OCI-LY3 (cell line): ENCODE data around the gene KANSL3.
"Not testable (repeated sequence)": the region's sequence is repeated elsewhere in the genome, so short reads cannot be mapped to it uniquely, and the experiment has no call there.

Source experiments
- H2AFZ ChIP-seq: fragments of 200-600, 300-600 bp; shearing (Covaris generic); 2 replicates; pipeline ENCODE4 v1.6.0; 2014; ENCODE audit warnings: antibody characterized with exemption, low read depth, low read length
- H3K27ac ChIP-seq: fragments of 200-600, 300-600 bp; sonication (generic); 2 replicates; pipeline ENCODE4 v1.5.1; 2014; ENCODE audit warnings: mild to moderate bottlenecking, low read length, moderate library complexity, mixed read lengths
- H3K27me3 ChIP-seq: fragments of 200-600, 300-600 bp; sonication (generic); 2 replicates; pipeline ENCODE4 v1.6.1; 2014; ENCODE audit warnings: low read depth, low read length, mixed read lengths
- H3K36me3 ChIP-seq: fragments of 200-600, 300-600 bp; sonication (generic); replicated peaks from 2 replicates; pipeline ENCODE3; 2014; ENCODE audit warnings: low read depth, low read length, mixed read lengths
- H3K4me1 ChIP-seq: fragments of 300-600, 200-600 bp; sonication (generic); 2 replicates; pipeline ENCODE4 v1.6.1; 2014; ENCODE audit warnings: low read length, mixed read lengths
- H3K4me2 ChIP-seq: fragments of 200-600, 300-600 bp; sonication (generic); 2 replicates; pipeline ENCODE4 v1.6.1; 2014; ENCODE audit warnings: low read length, mixed read lengths
- H3K4me3 ChIP-seq: fragments of 300-600, 200-600 bp; sonication (generic); 2 replicates; pipeline ENCODE4 v1.5.1; 2014; ENCODE audit warnings: antibody characterized with exemption, mild to moderate bottlenecking, low read length, moderate library complexity
- H3K79me2 ChIP-seq: fragments of 300-600, 200-600 bp; shearing (Covaris generic); 2 replicates; pipeline ENCODE4 v1.6.1; 2014; ENCODE audit warnings: mild to moderate bottlenecking, low read length, mixed read lengths
- H3K9ac ChIP-seq: fragments of 300-600, 200-600 bp; shearing (Covaris generic); 2 replicates; pipeline ENCODE4 v1.6.0; 2014; ENCODE audit warnings: mild to moderate bottlenecking, low read length, moderate library complexity
- H3K9me3 ChIP-seq: fragments of 200-600, 300-600 bp; shearing (Covaris generic); 2 replicates; pipeline ENCODE4 v1.6.1; 2014; ENCODE audit warnings: low read length, mixed read lengths; ENCODE audit not compliant: insufficient read depth
- H4K20me1 ChIP-seq: fragments of 200-600, 300-600 bp; sonication (generic); 2 replicates; pipeline ENCODE4 v1.6.1; 2016; ENCODE audit warnings: low read length, mixed read lengths; ENCODE audit not compliant: insufficient read depth
- EZH2phosphoT487 ChIP-seq: fragments of 200-600 bp; shearing (Covaris generic); IDR thresholded peaks from 2 replicates; pipeline ENCODE4 v1.6.1; 2018; ENCODE audit warnings: antibody characterized with exemption, mixed run types, low read depth
- TF ChIP-seq, protein P1 (sequence below): fragments of 200-600, 300-600 bp; sonication (generic); IDR thresholded peaks from 2 replicates; pipeline ENCODE4 v1.5.1; 2014; ENCODE audit warnings: antibody characterized with exemption, low read length, low read depth

The KANSL3 gene

DNA sequence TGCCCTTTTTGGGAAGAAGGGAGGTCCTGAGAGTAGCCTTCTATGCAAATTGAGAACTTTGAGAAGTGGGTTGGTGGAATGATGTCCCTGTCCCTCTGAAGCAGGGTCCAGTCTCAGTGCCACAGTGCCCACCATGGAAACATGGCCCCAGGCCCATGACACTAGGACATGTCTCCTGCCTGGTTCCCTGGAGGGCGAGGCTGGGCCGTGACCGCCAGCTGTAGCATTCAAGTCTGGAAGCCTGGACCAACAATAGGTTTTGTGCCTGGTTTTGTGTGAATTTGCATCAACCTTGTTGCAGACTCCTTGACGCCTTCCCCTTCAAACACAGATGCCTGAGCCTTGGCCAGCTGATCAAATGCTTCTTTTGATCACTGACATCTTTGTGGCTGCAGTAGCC lies 74.1 kb downstream of the KANSL3 start:
- H3K9me3 ChIP-seq = no peaks in the 10 kb centered on the region
- no peak overlapping the region for H3K9ac ChIP-seq
- H3K27ac ChIP-seq = no peak overlapping the region
- H4K20me1 ChIP-seq = no peaks in the 10 kb centered on the region
- no peaks in the 10 kb centered on the region for H3K27me3 ChIP-seq
- no peaks in the 10 kb centered on the region for H3K79me2 ChIP-seq
- H2AFZ ChIP-seq = no peak overlapping the region
- no peak overlapping the region for H3K4me3 ChIP-seq
- no peaks in the 10 kb centered on the region for H3K4me1 ChIP-seq
- TF ChIP-seq, protein P1, sequence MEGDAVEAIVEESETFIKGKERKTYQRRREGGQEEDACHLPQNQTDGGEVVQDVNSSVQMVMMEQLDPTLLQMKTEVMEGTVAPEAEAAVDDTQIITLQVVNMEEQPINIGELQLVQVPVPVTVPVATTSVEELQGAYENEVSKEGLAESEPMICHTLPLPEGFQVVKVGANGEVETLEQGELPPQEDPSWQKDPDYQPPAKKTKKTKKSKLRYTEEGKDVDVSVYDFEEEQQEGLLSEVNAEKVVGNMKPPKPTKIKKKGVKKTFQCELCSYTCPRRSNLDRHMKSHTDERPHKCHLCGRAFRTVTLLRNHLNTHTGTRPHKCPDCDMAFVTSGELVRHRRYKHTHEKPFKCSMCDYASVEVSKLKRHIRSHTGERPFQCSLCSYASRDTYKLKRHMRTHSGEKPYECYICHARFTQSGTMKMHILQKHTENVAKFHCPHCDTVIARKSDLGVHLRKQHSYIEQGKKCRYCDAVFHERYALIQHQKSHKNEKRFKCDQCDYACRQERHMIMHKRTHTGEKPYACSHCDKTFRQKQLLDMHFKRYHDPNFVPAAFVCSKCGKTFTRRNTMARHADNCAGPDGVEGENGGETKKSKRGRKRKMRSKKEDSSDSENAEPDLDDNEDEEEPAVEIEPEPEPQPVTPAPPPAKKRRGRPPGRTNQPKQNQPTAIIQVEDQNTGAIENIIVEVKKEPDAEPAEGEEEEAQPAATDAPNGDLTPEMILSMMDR = no peak
- TF ChIP-seq EZH2phosphoT487 = no peak
- H3K4me2 ChIP-seq = no peak overlapping the region
- H3K36me3 ChIP-seq = no peaks in the 10 kb centered on the region

DNA sequence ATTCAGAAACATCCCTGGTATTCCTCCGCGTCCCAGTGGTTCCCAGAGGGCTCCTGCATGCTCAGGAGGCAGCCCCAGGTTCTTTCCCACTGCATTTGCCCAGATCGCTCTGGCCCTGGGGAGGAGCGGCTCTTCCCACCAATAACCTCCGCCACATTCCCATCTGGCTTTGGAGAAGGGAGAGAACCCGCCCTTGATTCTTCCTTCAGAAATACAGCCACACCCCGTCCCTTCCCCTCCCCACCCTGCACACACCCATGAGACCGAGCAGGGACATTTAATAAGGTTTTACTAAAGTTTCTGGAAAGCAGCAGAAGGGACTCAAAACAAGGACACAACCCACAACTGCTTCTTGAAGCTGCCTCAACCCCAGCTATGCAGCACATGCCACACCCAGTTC lies 79.6 kb downstream of the KANSL3 start:
- Histone ChIP-seq H3K4me2 (no peak overlapping the region), H3K4me1 (peaks cover 5% of the 10 kb centered on the region; the same call in 1 of the 2 replicates), H3K36me3 (no peaks in the 10 kb centered on the region), H4K20me1 (no peaks in the 10 kb centered on the region), H3K9me3 (no peaks in the 10 kb centered on the region), H3K27me3 (no peaks in the 10 kb centered on the region), H2AFZ (no peak overlapping the region), H3K27ac (no peak overlapping the region), H3K79me2 (no peaks in the 10 kb centered on the region), H3K4me3 (no peak overlapping the region), H3K9ac (no peak overlapping the region)
- no peak for TF ChIP-seq EZH2phosphoT487
- TF ChIP-seq, protein P1 = no peak

DNA sequence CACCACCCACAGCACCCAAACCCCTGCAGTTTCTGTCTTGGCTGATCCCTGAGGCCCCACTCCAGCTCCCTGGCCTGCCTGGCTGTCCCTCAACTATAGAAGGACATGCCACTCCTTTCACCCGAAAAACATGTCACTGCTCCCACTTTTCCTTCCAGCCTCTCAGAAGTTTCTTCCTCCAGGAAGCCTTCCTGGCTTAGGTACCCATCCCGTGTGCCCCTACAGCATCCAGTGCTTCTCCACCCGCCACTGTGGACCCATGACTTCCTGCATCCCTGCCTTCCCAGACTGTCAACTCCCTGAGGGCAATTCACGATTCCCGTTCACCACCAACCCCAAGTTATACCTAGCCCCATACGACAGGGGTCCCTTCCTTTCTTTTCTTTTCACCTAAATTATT lies 80.1 kb downstream of the KANSL3 start:
- Histone ChIP-seq H3K4me1 (peaks cover 5% of the 10 kb centered on the region; the same call in 1 of the 2 replicates), H2AFZ (no peak overlapping the region), H3K27me3 (no peaks in the 10 kb centered on the region), H3K9me3 (no peaks in the 10 kb centered on the region), H3K4me2 (no peak overlapping the region), H4K20me1 (no peaks in the 10 kb centered on the region), H3K27ac (no peak overlapping the region), H3K9ac (no peak overlapping the region), H3K36me3 (no peaks in the 10 kb centered on the region), H3K4me3 (no peak overlapping the region), H3K79me2 (no peaks in the 10 kb centered on the region)
- TF ChIP-seq EZH2phosphoT487 = no peak
- TF ChIP-seq, protein P1 = no peak

DNA sequence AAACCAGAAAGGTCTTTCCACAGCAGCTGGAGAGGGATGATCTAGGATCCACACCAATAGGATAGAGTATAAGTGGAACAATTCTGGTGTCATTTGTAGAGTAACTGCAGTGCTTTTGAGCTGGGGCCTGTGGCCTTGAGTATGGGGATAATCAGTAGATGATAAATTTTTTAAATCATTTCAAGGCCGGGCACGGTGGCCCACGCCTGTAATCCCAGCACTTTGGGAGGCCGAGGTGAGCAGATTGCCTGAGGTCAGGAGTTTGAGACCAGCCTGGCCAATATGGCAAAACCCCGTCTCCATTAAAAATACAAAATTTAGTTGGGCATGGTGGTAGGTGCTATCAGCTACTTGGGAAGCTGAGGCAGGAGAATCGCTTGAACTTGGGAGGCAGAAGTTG lies 80.7 kb downstream of the KANSL3 start:
- H3K27ac ChIP-seq = not testable (repeated sequence)

More for the DNA sequence above, 80.7 kb downstream of the KANSL3 start:
- H3K9me3 ChIP-seq, H3K4me3 ChIP-seq, H3K4me1 ChIP-seq, H3K9ac ChIP-seq, H4K20me1 ChIP-seq, H3K27me3 ChIP-seq, H3K4me2 ChIP-seq, H3K36me3 ChIP-seq, H2AFZ ChIP-seq, H3K79me2 ChIP-seq: not testable (repeated sequence)
